HEK293 (cell line): ENCODE results near the gene GPR132.

Source experiments
- HOXC10 ChIP-seq: sonication (generic); formaldehyde crosslinking; IDR thresholded peaks from 2 replicates; pipeline ENCODE4 v1.8.1; 2023; ENCODE audit warnings: mild to moderate bottlenecking, missing genetic modification reagents
- KLF10 ChIP-seq: fragments of 450-650 bp; IDR thresholded peaks from 2 replicates; pipeline ENCODE4 v1.5.1; 2018; ENCODE audit warnings: missing biosample characterization, mild to moderate bottlenecking, missing genetic modification characterization
- MEIS1 ChIP-seq: sonication (generic); formaldehyde crosslinking; IDR thresholded peaks from 2 replicates; pipeline ENCODE4 v1.8.1; 2022; ENCODE audit warnings: missing genetic modification reagents, mild to moderate bottlenecking, borderline replicate concordance
- REPIN1 ChIP-seq: fragments of 450-650 bp; formaldehyde crosslinking; IDR thresholded peaks from 2 replicates; pipeline ENCODE4 v1.5.1; 2017; ENCODE audit warnings: missing biosample characterization, missing genetic modification characterization, low read depth
- SP2 ChIP-seq: fragments of 450-650 bp; formaldehyde crosslinking; IDR thresholded peaks from 2 replicates; pipeline ENCODE4 v1.5.1; 2016; ENCODE audit warnings: missing biosample characterization, missing genetic modification characterization
- SP3 ChIP-seq: fragments of 450-650 bp; formaldehyde crosslinking; IDR thresholded peaks from 2 replicates; pipeline ENCODE4 v1.5.1; 2016; ENCODE audit warnings: missing biosample characterization, missing genetic modification characterization
- SP7 ChIP-seq: fragments of 450-650 bp; formaldehyde crosslinking; IDR thresholded peaks from 2 replicates; pipeline ENCODE4 v1.5.1; 2016; ENCODE audit warnings: missing biosample characterization, missing genetic modification characterization
- WT1 ChIP-seq: fragments of 450-650 bp; formaldehyde crosslinking; IDR thresholded peaks from 2 replicates; pipeline ENCODE4 v1.5.1; 2016; ENCODE audit warnings: missing biosample characterization, missing genetic modification characterization
- ZBTB1 ChIP-seq: fragments of 450-650 bp; formaldehyde crosslinking; IDR thresholded peaks from 2 replicates; pipeline ENCODE4 v1.5.1; 2016; ENCODE audit warnings: missing biosample characterization, missing genetic modification characterization
- ZBTB20 ChIP-seq: fragments of 450-650 bp; formaldehyde crosslinking; IDR thresholded peaks from 2 replicates; pipeline ENCODE4 v1.5.1; 2016; ENCODE audit warnings: missing biosample characterization, missing genetic modification characterization
- ZBTB21 ChIP-seq: fragments of 450-650 bp; formaldehyde crosslinking; IDR thresholded peaks from 2 replicates; pipeline ENCODE4 v1.5.1; 2017; ENCODE audit warnings: missing biosample characterization, missing genetic modification characterization
- ZBTB48 ChIP-seq: fragments of 450-650 bp; formaldehyde crosslinking; IDR thresholded peaks from 2 replicates; pipeline ENCODE4 v1.5.1; 2016; ENCODE audit warnings: missing biosample characterization, missing genetic modification characterization
- ZBTB8A ChIP-seq: fragments of 450-650 bp; formaldehyde crosslinking; IDR thresholded peaks from 2 replicates; pipeline ENCODE4 v1.5.1; 2016; ENCODE audit warnings: missing biosample characterization, missing genetic modification characterization
- ZNF114 ChIP-seq: fragments of 450-650 bp; formaldehyde crosslinking; IDR thresholded peaks from 2 replicates; pipeline ENCODE4 v1.5.0; 2017; ENCODE audit warnings: missing biosample characterization, missing genetic modification characterization
- ZNF121 ChIP-seq: fragments of 450-650 bp; formaldehyde crosslinking; IDR thresholded peaks from 2 replicates; pipeline ENCODE4 v1.5.1; 2016; ENCODE audit warnings: missing biosample characterization, missing genetic modification characterization
- ZNF174 ChIP-seq: fragments of 450-650 bp; formaldehyde crosslinking; IDR thresholded peaks from 2 replicates; pipeline ENCODE4 v1.5.0; 2017; ENCODE audit warnings: missing biosample characterization, mild to moderate bottlenecking, missing genetic modification characterization
- ZNF2 ChIP-seq: fragments of 450-650 bp; formaldehyde crosslinking; IDR thresholded peaks from 2 replicates; pipeline ENCODE4 v1.5.1; 2016; ENCODE audit warnings: missing biosample characterization, missing genetic modification characterization
- ZNF837 ChIP-seq: fragments of 450-650 bp; formaldehyde crosslinking; IDR thresholded peaks from 2 replicates; pipeline ENCODE4 v1.5.1; 2016; ENCODE audit warnings: missing biosample characterization, missing genetic modification characterization
- ZSCAN16 ChIP-seq: fragments of 450-650 bp; formaldehyde crosslinking; IDR thresholded peaks from 2 replicates; pipeline ENCODE4 v1.5.1; 2016; ENCODE audit warnings: missing biosample characterization, missing genetic modification characterization
- ZSCAN30 ChIP-seq: fragments of 450-650 bp; IDR thresholded peaks from 2 replicates; pipeline ENCODE4 v1.5.1; 2018; ENCODE audit warnings: missing biosample characterization, mild to moderate bottlenecking, missing genetic modification characterization, moderate library complexity
- TF ChIP-seq, protein P1 (sequence below): fragments of 450-650 bp; formaldehyde crosslinking; IDR thresholded peaks from 2 replicates; pipeline ENCODE4 v1.5.1; 2016; ENCODE audit warnings: missing biosample characterization, missing genetic modification characterization
- TF ChIP-seq, protein P2 (sequence below): fragments of 450-650 bp; formaldehyde crosslinking; IDR thresholded peaks from 2 replicates; pipeline ENCODE4 v1.5.1; 2016; ENCODE audit warnings: missing biosample characterization, missing genetic modification characterization
- TF ChIP-seq, protein P3 (sequence below): fragments of 450-650 bp; formaldehyde crosslinking; IDR thresholded peaks from 2 replicates; pipeline ENCODE4 v1.5.1; 2016; ENCODE audit warnings: missing biosample characterization, missing genetic modification characterization
- TF ChIP-seq, protein P4 (sequence below): fragments of 450-650 bp; formaldehyde crosslinking; IDR thresholded peaks from 2 replicates; pipeline ENCODE4 v1.5.1; 2016; ENCODE audit warnings: missing biosample characterization, missing genetic modification characterization
- TF ChIP-seq, protein P5 (sequence below): fragments of 450-650 bp; formaldehyde crosslinking; IDR thresholded peaks from 2 replicates; pipeline ENCODE4 v1.5.1; 2016; ENCODE audit warnings: missing biosample characterization, missing genetic modification characterization
- TF ChIP-seq, protein P6 (sequence below): fragments of 450-650 bp; formaldehyde crosslinking; IDR thresholded peaks from 2 replicates; pipeline ENCODE4 v1.5.1; 2017; ENCODE audit warnings: missing biosample characterization, missing genetic modification characterization

The GPR132 gene

DNA sequence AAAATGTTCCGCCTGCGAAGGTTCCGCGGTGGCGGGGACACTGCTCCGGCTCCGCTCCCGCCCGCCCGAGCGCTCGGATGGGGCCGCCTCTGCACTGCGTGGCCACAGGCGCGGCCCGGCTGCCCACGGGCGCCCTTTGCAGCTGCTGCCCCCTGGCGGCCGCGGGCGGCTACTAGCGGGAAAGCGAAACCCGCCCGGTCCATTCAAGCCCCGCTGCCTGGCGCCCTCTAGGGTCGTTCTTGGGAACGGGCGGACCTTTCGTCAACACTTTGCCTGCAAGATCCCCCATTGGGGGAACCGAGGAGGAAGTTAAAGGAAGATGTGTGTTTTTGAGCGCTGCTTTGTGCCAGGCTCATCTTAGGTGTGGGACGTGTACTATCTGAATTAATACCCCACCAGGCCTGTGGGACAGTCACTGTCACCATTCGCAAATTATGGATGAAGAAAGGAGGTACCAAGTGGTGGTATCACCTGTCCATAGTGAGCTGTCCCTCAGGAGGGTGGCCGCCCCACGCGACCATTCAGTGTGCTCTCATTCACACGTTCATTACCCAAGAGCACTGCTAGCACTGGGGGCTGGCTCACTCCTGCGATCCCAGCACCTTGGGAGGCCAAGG is 19.4 kb downstream of the GPR132 start (continued):
- TF ChIP-seq, protein P1, sequence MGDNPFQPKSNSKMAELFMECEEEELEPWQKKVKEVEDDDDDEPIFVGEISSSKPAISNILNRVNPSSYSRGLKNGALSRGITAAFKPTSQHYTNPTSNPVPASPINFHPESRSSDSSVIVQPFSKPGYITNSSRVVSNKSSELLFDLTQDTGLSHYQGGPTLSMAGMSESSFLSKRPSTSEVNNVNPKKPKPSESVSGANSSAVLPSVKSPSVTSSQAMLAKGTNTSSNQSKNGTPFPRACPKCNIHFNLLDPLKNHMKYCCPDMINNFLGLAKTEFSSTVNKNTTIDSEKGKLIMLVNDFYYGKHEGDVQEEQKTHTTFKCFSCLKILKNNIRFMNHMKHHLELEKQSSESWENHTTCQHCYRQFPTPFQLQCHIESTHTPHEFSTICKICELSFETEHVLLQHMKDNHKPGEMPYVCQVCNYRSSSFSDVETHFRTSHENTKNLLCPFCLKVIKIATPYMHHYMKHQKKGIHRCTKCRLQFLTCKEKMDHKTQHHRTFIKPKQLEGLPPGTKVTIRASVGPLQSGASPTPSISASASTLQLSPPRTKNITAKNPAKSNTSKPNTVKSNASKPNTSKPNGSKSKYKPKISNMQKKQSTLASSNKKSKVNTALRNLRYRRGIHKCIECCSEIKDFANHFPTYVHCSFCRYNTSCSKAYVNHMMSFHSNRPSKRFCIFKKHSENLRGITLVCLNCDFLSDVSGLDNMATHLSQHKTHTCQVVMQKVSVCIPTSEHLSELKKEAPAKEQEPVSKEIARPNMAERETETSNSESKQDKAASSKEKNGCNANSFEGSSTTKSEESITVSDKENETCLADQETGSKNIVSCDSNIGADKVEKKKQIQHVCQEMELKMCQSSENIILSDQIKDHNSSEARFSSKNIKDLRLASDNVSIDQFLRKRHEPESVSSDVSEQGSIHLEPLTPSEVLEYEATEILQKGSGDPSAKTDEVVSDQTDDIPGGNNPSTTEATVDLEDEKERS (tag by site-specific recombination) = no peak
- TF ChIP-seq, protein P2, sequence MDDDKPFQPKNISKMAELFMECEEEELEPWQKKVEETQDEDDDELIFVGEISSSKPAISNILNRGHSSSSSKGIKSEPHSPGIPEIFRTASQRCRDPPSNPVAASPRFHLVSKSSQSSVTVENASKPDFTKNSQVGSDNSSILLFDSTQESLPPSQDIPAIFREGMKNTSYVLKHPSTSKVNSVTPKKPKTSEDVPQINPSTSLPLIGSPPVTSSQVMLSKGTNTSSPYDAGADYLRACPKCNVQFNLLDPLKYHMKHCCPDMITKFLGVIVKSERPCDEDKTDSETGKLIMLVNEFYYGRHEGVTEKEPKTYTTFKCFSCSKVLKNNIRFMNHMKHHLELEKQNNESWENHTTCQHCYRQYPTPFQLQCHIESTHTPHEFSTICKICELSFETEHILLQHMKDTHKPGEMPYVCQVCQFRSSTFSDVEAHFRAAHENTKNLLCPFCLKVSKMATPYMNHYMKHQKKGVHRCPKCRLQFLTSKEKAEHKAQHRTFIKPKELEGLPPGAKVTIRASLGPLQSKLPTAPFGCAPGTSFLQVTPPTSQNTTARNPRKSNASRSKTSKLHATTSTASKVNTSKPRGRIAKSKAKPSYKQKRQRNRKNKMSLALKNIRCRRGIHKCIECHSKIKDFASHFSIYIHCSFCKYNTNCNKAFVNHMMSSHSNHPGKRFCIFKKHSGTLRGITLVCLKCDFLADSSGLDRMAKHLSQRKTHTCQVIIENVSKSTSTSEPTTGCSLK (tag by site-specific recombination) = no peak
- TF ChIP-seq ZBTB1 (tag by site-specific recombination) (no peak), ZNF114 (no peak), ZBTB21 (tag by site-specific recombination) (no peak), SP3 (tag by site-specific recombination) (no peak), HOXC10 (CRISPR knock-in tag) (no peak), ZSCAN30 (tag by site-specific recombination) (peak; percentile 99), ZSCAN16 (tag by site-specific recombination) (no peak), ZBTB8A (peak; percentile 82), ZNF837 (tag by site-specific recombination) (no peak), ZBTB48 (tag by site-specific recombination) (no peak), MEIS1 (CRISPR knock-in tag) (no peak), REPIN1 (no peak), SP2 (tag by site-specific recombination) (no peak), ZNF174 (tag by site-specific recombination) (no peak), ZBTB20 (no peak), SP7 (tag by site-specific recombination) (peak; percentile 74), ZNF121 (tag by site-specific recombination) (no peak), KLF10 (peak; percentile 78), WT1 (tag by site-specific recombination) (peak; percentile 23; the same call in 1 of the 2 replicates), ZNF2 (tag by site-specific recombination) (no peak)
- TF ChIP-seq, protein P3, sequence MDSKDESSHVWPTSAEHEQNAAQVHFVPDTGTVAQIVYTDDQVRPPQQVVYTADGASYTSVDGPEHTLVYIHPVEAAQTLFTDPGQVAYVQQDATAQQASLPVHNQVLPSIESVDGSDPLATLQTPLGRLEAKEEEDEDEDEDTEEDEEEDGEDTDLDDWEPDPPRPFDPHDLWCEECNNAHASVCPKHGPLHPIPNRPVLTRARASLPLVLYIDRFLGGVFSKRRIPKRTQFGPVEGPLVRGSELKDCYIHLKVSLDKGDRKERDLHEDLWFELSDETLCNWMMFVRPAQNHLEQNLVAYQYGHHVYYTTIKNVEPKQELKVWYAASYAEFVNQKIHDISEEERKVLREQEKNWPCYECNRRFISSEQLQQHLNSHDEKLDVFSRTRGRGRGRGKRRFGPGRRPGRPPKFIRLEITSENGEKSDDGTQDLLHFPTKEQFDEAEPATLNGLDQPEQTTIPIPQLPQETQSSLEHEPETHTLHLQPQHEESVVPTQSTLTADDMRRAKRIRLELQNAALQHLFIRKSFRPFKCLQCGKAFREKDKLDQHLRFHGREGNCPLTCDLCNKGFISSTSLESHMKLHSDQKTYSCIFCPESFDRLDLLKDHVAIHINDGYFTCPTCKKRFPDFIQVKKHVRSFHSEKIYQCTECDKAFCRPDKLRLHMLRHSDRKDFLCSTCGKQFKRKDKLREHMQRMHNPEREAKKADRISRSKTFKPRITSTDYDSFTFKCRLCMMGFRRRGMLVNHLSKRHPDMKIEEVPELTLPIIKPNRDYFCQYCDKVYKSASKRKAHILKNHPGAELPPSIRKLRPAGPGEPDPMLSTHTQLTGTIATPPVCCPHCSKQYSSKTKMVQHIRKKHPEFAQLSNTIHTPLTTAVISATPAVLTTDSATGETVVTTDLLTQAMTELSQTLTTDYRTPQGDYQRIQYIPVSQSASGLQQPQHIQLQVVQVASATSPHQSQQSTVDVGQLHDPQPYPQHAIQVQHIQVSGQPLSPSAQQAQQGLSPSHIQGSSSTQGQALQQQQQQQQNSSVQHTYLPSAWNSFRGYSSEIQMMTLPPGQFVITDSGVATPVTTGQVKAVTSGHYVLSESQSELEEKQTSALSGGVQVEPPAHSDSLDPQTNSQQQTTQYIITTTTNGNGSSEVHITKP = peak; percentile 98
- TF ChIP-seq, protein P4, sequence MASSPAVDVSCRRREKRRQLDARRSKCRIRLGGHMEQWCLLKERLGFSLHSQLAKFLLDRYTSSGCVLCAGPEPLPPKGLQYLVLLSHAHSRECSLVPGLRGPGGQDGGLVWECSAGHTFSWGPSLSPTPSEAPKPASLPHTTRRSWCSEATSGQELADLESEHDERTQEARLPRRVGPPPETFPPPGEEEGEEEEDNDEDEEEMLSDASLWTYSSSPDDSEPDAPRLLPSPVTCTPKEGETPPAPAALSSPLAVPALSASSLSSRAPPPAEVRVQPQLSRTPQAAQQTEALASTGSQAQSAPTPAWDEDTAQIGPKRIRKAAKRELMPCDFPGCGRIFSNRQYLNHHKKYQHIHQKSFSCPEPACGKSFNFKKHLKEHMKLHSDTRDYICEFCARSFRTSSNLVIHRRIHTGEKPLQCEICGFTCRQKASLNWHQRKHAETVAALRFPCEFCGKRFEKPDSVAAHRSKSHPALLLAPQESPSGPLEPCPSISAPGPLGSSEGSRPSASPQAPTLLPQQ (tag by site-specific recombination) = peak; percentile 65
- TF ChIP-seq, protein P5, sequence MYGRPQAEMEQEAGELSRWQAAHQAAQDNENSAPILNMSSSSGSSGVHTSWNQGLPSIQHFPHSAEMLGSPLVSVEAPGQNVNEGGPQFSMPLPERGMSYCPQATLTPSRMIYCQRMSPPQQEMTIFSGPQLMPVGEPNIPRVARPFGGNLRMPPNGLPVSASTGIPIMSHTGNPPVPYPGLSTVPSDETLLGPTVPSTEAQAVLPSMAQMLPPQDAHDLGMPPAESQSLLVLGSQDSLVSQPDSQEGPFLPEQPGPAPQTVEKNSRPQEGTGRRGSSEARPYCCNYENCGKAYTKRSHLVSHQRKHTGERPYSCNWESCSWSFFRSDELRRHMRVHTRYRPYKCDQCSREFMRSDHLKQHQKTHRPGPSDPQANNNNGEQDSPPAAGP (tag by site-specific recombination) = peak; percentile 86
- TF ChIP-seq, protein P6, sequence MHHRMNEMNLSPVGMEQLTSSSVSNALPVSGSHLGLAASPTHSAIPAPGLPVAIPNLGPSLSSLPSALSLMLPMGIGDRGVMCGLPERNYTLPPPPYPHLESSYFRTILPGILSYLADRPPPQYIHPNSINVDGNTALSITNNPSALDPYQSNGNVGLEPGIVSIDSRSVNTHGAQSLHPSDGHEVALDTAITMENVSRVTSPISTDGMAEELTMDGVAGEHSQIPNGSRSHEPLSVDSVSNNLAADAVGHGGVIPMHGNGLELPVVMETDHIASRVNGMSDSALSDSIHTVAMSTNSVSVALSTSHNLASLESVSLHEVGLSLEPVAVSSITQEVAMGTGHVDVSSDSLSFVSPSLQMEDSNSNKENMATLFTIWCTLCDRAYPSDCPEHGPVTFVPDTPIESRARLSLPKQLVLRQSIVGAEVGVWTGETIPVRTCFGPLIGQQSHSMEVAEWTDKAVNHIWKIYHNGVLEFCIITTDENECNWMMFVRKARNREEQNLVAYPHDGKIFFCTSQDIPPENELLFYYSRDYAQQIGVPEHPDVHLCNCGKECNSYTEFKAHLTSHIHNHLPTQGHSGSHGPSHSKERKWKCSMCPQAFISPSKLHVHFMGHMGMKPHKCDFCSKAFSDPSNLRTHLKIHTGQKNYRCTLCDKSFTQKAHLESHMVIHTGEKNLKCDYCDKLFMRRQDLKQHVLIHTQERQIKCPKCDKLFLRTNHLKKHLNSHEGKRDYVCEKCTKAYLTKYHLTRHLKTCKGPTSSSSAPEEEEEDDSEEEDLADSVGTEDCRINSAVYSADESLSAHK (tag by site-specific recombination) = no peak
